ENCODE data around the gene ROCK2.

GRCh38 chr2:11134349-11134748, 210.1 kb downstream of the ROCK2 start:
- no peak for TF ChIP-seq CTCF (conservative IDR thresholded peaks at IDR 0.05)
- no peak for TF ChIP-seq ZFX (IDR thresholded peaks at IDR 0.05)

All from C4-2B (cell line).